Ovary (tissue), 9 donors: ENCODE results near the gene NANS. TPM values are rescaled to one million over a fixed set of nuclear protein-coding genes. Genes with fewer than 3 reads are reported as not detected.

Experiments used
- DNase-seq, 5 donors: peaks; one replicate each; pipeline ENCODE4 v3.0.0-alpha.2; 2019 to 2020
- H3K27ac ChIP-seq, 2 donors: fragments of 200-600 bp; one replicate each; pipeline versions ENCODE4 v1.5.1 to v1.8.0; 2019 to 2022
- H3K27me3 ChIP-seq: fragments of 200-600 bp; one replicate; pipeline ENCODE4 v1.8.0; 2022
- H3K36me3 ChIP-seq: fragments of 200-600 bp; sonication (generic); one replicate; pipeline ENCODE4 v1.5.1; 2019
- H3K4me1 ChIP-seq: one replicate; pipeline ENCODE4 v1.8.1; 2013; ENCODE audit warnings: mild to moderate bottlenecking, moderate library complexity; ENCODE audit not compliant: insufficient read depth
- H3K4me3 ChIP-seq: fragments of 200-600 bp; sonication (generic); one replicate; pipeline ENCODE4 v1.5.1; 2017
- H3K9me3 ChIP-seq, 2 donors: fragments of 200-600 bp in 1 of 2; sonication (generic) in 1 of 2; one replicate each; pipeline versions ENCODE4 v1.5.1 to v1.8.1; 2013 to 2019; ENCODE audit warnings: mild to moderate bottlenecking in 1 of 2, moderate library complexity in 1 of 2
- CTCF ChIP-seq, 3 donors: fragments of 450-650 bp in 2 of 3; fragments of 200-600 bp in 1 of 3; IDR thresholded peaks; one replicate each; pipeline versions ENCODE4 v1.5.1 to v1.8.0; 2016 to 2022; ENCODE audit warnings: antibody characterized with exemption in 3 of 3, mild to moderate bottlenecking in 1 of 3
- EP300 ChIP-seq: sonication (generic); formaldehyde crosslinking; IDR thresholded peaks from one replicate; pipeline ENCODE4 v1.6.1; 2017; ENCODE audit warnings: antibody characterized with exemption
- POLR2A ChIP-seq: fragments of 450-650 bp; IDR thresholded peaks from one replicate; pipeline ENCODE4 v1.6.1; 2017; ENCODE audit warnings: antibody characterized with exemption, mild to moderate bottlenecking, moderate library complexity
- WGBS, 3 donors: extraction: QIAGEN DNeasy Blood & Tissue Kit in 1 of 3; methylation state at CpG; one replicate each; pipeline versions ENCODE4 v1.1.5 to v1.1.7; 2013 to 2017; 5-methylcytosine and 5-hydroxymethylcytosine counted together
- intact Hi-C, 4 donors: fragments of 100-400 bp; cut with DNase I; formaldehyde crosslinking; loops; one replicate each; pipeline versions ENCODE4 v1.11.0 to v1.15.1; 2022 to 2023
- polyA plus RNA-seq, 2 donors: library from polyadenylated mRNA; stranded (reverse); fragments of 200-250 nt in 1 of 2; fragments of 350-450 nt in 1 of 2; fragmentation: Illumina TruSeq in 1 of 2; extraction: RNeasy Lipid Tissue Mini Kit (QIAGEN cat#74804) in 1 of 2; gene quantifications; one replicate each; pipeline ENCODE4 v1.2.3, GENCODE V29; 2013 to 2014
- total RNA-seq, 7 donors: library from RNA; depleted of rRNA in 2 of 7; stranded (reverse); fragments of >200 nt in 2 of 7; fragmentation: NEBNext Ultra II Directional in 3 of 7; extraction: Animal tissue kit (Norgen Biotek cat#: 25700) in 3 of 7; gene quantifications; one replicate each; pipeline versions ENCODE4 v1.1.0 to v1.2.4, GENCODE V29; 2016 to 2023
- donor health status: DM: no; HTN: no; CAD: no; lungs with moderate emphysema.
- donor health status: DM: no; HTN: no; CAD: no.
- donor health status: Bipolar disorder and iron deficiency.
- donor health status: DM: yes; HTN: yes; CAD: no.
- donor health status: DM: no; HTN: no; CAD: no.
- donor health status: DM: yes; HTN: yes; CAD: no.

NANS gene
- total and polyA plus RNA-seq, 9 donors = 24.1 to 43.8 (median 33.8) TPM

GRCh38 chr9:98009936-98010335 is 46.6 kb upstream of the NANS start:
- 17 to 32% (median 18%) methylated on average over 1 of the region's 1 CpG for WGBS, 3 donors
- Histone ChIP-seq H3K36me3 (no peaks in the 10 kb centered on the region), H3K4me1 (no peaks in the 10 kb centered on the region), H3K27me3 (no peaks in the 10 kb centered on the region), H3K4me3 (no peak overlapping the region), H3K9me3 (no peaks in the 10 kb centered on the region), H3K27ac (no peak overlapping the region)
- no peak for DNase-seq
- TF ChIP-seq POLR2A (no peak), CTCF (IDR thresholded peaks at IDR 0.05) (no peak), EP300 (no peak)
- intact Hi-C loops = no loop called here

- Histone ChIP-seq H3K27ac (no peak overlapping the region), H3K36me3 (no peaks in the 10 kb centered on the region)
- no peak for TF ChIP-seq EP300
- TF ChIP-seq POLR2A = no peak
- no peak for TF ChIP-seq CTCF (IDR thresholded peaks at IDR 0.05)
These were observed 46.1 kb upstream of the NANS start for GRCh38 chr9:98010445-98010844.

DNA sequence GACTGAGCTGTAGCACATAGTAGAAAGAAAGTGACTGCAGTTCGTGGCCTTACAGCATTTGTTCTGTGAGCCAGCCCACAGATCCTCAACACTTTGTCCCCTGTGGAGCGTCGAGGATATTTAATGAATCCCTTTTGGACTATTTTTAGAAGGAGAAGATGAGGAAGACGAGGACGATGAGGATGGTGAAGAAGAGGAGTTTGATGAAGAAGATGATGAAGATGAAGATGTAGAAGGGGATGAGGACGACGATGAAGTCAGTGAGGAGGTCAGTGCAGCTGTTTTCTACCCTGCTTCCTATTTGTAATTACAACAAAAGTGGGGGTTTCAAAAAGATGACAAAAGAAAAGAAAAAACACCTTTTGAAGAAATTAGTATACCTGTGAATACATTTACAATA is 45.4 kb upstream of the NANS start:
- Histone ChIP-seq H3K4me1 (no peaks in the 10 kb centered on the region), H3K27me3 (no peaks in the 10 kb centered on the region), H3K27ac (no peak overlapping the region), H3K4me3 (no peak overlapping the region), H3K36me3 (no peaks in the 10 kb centered on the region), H3K9me3 (no peaks in the 10 kb centered on the region)
- WGBS, 3 donors = 91 to 93% (median 92%) methylated on average over 7 of the region's 7 CpGs
- no peak for TF ChIP-seq EP300
- no peak for TF ChIP-seq CTCF (IDR thresholded peaks at IDR 0.05)
- TF ChIP-seq POLR2A = no peak
- DNase-seq = no peak
- intact Hi-C loops = no loop called here

More at GRCh38 chr9:98010445-98010844, 46.1 kb upstream of the NANS start:
- 24 to 46% (median 38%) methylated on average over 2 of the region's 2 CpGs for WGBS, 3 donors
- intact Hi-C loops = no loop called here
- H3K4me3 ChIP-seq = no peak overlapping the region
- no peaks in the 10 kb centered on the region for H3K9me3 ChIP-seq
- DNase-seq = no peak
- no peaks in the 10 kb centered on the region for H3K4me1 ChIP-seq
- H3K27me3 ChIP-seq = no peaks in the 10 kb centered on the region

DNA sequence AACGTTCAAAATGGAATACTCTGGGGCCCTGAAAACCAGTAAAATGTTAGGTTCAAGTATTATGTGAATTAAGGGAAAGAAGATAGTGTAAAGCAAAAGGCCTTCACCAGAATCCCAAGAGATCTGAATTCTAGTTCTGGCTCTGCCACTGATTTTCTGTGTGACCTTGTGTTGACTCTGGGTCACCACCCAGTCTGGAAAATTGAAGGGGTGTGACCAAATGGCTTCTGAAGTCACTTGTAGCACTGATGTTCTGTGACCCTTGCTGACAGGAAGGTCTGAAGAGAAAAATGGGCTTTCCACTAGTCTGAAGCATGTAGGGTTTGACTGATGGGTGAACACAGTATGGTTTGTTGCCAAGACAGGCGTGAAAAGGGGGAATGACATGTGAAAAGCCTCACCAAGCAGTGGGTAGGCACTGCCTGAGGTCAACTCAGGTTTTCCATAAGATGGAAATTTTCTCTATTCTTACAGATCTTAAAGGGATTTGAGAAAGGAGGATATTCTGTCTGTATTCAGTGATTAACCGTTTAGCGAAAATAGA is 40.3 kb upstream of the NANS start:
- TF ChIP-seq POLR2A = no peak
- H3K27ac ChIP-seq = no peak overlapping the region
- intact Hi-C loops = no loop called here
- no peak for DNase-seq
- no peaks in the 10 kb centered on the region for H3K4me1 ChIP-seq
- no peak overlapping the region for H3K4me3 ChIP-seq
- H3K36me3 ChIP-seq = no peaks in the 10 kb centered on the region
- no peaks in the 10 kb centered on the region for H3K9me3 ChIP-seq
- WGBS, 3 donors = 91 to 93% (median 92%) methylated on average over 4 of the region's 4 CpGs
- H3K27me3 ChIP-seq = no peaks in the 10 kb centered on the region

DNA sequence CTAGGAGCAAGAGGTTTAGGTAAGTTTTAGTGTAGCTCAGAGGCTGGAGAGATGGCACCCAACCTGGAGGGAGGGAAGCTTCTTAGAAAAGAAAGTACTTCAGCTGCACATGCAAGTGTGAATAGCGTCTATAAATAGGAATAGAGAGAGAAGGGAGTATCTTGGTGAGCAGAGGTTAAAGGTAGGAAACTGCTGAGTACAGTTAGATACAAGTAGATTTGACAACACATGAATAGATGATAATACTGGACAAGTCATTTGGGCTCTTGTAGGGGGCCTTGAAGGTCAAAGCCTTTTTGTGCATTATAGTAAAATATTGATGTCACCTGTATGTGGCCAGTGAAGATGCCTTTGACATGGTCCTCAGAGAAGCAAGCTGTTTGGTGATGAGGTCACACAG is 39.2 kb upstream of the NANS start:
- Histone ChIP-seq H3K27me3 (no peaks in the 10 kb centered on the region), H3K36me3 (no peaks in the 10 kb centered on the region), H3K4me3 (no peak overlapping the region), H3K27ac (no peak overlapping the region), H3K4me1 (no peaks in the 10 kb centered on the region), H3K9me3 (no peaks in the 10 kb centered on the region)
- no peak for TF ChIP-seq EP300
- no peak for TF ChIP-seq CTCF (IDR thresholded peaks at IDR 0.05)
- TF ChIP-seq POLR2A = no peak
- DNase-seq = no peak
- WGBS, 3 donors = 63 to 65% (median 64%) methylated on average over 1 of the region's 1 CpG
- intact Hi-C loops = no loop called here
